Right lobe of liver (tissue), 4 donors: ENCODE data around the gene ALK.

Experiments
- POLR2A ChIP-seq: fragments of 450-650 bp; IDR thresholded peaks from one replicate; pipeline ENCODE4 v1.6.1; 2017; ENCODE audit warnings: antibody characterized with exemption, mild to moderate bottlenecking
- TF ChIP-seq, protein P1 (sequence below), 4 donors: fragments of 200-600 bp in 3 of 4; fragments of 450-650 bp in 1 of 4; IDR thresholded peaks; one replicate each; pipeline versions ENCODE4 v1.5.1 to v1.8.0; 2016 to 2022; ENCODE audit warnings: antibody characterized with exemption in 4 of 4, mild to moderate bottlenecking in 2 of 4
- donor health status: DM: no; HTN: no; CAD: no.
- donor health status: DM: no; HTN: no; CAD: no.
- donor health status: DM: no; HTN: yes; CAD: no.

DNA sequence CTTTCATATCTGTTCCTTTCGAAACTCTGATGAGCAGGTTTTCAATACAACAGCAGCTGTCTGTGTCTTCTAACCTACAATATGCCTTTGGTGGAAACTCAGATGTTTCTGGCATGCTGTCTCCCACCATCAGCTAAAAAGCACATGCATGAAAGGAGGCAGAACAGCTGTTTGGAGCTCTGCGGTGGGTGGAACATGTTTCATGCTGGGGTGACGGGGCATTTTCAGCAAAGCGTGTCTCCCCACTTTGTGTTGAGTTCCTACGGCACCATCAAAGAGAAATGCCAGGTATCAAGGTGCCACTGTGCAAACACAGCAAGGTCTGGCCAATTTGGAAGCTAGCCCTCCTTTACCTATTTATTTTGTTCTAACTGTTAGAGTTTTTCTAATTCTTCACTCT, 516.1 kb downstream of the ALK start:
- TF ChIP-seq POLR2A: no peak
- TF ChIP-seq, protein P1, sequence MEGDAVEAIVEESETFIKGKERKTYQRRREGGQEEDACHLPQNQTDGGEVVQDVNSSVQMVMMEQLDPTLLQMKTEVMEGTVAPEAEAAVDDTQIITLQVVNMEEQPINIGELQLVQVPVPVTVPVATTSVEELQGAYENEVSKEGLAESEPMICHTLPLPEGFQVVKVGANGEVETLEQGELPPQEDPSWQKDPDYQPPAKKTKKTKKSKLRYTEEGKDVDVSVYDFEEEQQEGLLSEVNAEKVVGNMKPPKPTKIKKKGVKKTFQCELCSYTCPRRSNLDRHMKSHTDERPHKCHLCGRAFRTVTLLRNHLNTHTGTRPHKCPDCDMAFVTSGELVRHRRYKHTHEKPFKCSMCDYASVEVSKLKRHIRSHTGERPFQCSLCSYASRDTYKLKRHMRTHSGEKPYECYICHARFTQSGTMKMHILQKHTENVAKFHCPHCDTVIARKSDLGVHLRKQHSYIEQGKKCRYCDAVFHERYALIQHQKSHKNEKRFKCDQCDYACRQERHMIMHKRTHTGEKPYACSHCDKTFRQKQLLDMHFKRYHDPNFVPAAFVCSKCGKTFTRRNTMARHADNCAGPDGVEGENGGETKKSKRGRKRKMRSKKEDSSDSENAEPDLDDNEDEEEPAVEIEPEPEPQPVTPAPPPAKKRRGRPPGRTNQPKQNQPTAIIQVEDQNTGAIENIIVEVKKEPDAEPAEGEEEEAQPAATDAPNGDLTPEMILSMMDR (IDR thresholded peaks at IDR 0.05): no peak
